ENCODE measurements around the gene SHISA3.
"Not testable (repeated sequence)": the region's sequence is repeated elsewhere in the genome, so short reads cannot be mapped to it uniquely, and the experiment has no call there.

Gene SHISA3

DNA sequence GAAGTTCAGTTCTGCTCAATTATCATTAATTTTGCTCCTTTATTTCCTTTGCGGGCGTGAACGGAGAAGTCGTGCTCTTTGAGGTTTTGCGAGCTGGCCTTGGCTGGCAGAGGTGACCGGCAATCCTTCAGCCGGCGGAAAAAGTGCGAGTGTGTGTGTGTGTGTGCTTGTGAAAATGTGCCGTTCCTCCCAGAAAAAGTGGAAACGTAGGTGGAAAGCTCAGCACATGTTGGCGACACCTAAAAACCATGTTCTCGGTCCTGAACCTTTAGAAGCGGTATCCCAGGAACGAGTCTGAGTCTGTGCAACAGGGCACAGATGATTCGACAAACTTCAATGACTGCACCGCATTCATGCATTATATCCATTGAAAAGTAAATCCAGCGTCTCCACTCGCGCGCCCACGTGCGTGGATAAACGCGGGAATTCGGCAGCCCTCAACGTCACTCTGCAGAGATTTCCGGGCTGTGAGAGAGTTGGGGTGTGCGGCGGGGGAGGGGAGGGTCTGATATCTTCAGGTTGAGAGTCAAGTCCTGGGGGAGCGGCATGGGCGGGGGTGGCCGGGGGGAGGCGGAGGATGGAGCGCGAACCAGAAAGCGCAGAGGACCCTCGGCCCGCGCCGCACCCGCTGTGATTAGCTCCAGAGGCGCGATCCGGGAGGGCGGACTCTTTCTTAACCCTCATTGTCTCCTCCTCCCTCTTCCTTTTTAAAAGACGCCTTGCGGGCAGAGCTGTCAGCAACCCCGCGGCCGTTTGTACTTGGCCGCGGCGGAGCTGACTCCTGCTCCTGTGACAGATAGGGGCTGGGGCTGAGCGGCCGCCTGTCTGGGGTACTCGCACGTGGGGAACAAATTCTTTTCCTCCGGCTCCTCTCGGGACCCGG, at the start of gene SHISA3:
SHISA3 (plus strand) TSS at position 737 of the 883 bp plus-strand sequence. CDS start 569 bp downstream, outside the sequence.
- no peak for DNase-seq

GRCh38 chr4:42348247-42348646, 49.0 kb upstream of the SHISA3 start:
- DNase-seq, result no peak

DNA sequence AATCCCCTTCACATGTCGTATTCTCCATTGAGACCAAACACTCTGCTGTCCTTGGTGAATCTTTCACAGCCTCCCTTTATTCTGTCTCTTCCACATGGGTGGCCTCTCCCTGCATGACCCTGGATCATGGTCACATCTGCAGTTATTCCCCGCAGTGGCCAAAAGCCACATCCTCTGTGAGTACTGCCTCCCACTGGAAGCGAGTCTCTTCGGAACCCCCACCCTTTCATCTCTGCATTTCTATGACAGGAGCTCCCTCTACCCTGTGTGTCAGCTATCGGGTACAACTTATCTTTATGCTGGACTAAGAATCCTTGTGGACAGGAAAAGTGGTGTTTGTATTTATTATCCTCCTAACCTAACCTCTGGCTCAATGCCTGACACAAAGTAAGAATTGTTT, 48.6 kb upstream of the SHISA3 start:
- no peak for DNase-seq

DNA sequence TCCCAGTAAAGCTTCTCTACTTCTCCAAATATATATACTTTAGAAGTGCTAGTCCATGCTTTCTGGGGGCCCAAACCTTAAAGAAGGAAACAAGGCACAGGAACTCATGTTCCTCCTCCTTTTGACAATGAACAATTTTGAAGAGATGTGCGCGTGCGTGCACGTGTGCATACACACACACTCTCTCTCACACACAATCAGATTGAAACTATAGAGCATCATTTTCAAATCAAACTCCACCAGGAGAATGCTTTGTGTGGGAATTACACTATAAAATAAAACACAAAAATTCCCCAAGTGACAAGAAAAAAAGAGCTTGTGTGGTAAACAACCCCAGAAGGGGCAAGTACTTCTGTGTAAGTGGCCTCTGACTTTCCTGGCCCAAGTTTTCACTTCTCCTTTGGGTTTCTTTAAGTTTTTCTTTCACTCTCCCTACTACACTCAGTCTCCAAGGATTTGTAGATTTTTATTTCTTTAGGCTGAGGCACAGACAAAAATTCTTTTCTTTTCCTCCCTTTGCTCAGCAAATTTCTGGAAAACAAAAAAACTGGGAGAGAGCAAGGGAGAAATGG, 46.6 kb upstream of the SHISA3 start:
- DNase-seq, result no peak

GRCh38 chr4:42352049-42352448, 45.2 kb upstream of the SHISA3 start:
- DNase-seq, result no peak

DNA sequence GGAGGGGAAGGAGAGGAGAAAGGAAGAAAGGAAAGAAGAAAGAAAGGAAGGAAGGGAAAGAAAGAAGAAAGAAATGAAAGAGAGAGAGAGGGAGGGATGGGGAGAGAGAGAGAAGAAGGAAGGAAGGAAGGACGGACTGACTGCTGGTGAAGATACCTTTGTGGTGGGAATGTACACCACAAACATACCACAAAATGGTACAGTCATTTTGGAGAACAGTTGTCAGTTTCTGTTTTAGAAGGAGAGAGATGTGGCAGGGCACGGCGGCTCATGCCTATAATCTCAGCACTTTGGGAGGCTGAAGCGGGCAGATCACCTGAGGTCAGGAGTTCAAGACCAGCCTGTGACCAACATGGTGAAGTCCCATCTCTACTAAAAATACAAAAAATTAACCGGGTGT, 40.0 kb upstream of the SHISA3 start:
- no peak for DNase-seq

DNA sequence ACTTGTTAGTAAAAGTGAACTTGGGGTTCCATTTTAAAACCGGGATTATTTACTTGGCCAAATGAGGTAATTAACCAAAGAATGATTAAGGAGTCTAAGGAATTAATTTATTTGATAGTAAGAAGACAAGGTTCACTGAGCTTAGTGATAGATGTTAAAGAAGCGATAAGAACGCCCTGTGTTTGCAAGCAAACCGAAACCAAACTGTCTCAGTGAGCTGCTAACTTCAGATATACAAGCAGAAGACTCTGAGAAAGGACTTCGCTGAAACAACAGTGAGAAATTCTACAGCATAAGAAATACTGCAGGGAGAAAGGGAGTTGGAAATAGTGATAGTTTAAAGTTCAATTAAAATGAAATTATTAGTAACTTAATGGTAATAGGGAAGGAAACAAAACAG, 37.6 kb upstream of the SHISA3 start:
- DNase-seq, result no peak

DNA sequence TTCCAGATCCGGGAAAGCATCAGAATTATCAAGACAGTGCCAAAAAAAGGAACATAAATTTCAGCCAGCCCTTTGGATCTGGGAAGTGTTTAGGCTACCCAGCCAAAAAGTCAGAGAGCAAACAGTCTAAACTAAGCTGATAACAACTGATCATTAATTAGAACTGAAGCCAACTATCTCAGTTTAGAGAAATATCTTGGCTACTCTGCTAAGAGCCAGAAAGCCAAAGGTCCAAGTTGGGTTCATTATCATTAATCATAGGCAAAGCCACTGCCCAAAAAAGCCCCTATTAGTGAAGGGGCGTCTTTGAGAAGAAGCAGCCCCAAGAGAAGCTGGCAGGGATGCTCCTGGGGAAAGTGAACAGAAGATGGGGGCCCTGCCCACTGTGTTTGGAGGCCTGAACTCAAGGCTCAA, 37.0 kb upstream of the SHISA3 start:
- no peak for DNase-seq

- DNase-seq, result no peak
Measured at GRCh38 chr4:42361456-42361855, 35.8 kb upstream of the SHISA3 start.

DNA sequence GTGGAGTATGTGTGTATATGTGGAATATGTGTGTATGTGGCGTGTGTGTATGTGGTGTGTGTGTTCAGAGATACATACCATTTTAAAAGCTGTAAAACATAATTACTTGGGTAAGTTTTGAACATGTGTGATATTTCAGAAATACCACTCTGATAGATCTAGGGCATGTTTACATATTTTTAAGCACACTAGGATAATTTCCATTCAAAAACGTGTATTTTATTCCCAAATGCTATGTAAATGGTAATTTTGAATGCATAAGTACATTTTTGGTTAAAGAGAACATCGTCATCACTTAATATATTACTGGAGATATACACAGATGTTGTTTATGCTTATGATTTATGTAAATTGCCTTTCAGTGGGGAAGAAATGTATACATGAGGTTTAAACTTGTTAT, 34.7 kb upstream of the SHISA3 start:
- DNase-seq, result no peak

DNA sequence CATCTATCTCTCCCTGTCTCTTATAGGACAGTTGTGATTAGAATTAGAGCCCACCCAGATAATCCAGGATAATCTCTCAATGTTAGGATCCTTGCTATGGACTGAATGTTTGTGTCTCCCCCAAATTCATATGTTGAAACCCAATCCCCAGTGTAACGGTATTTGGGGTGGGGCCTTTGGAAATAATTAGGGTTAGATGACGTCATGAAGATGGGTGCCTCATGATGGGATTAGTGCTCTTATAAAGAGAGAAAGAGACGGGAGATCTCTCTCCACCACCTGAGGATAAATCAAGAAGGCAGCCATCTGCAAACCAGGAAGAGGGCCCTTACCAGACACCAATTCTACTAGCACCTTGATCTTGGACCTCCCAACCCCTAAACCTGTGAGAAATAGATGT, 33.7 kb upstream of the SHISA3 start:
- DNase-seq, result no peak

DNA sequence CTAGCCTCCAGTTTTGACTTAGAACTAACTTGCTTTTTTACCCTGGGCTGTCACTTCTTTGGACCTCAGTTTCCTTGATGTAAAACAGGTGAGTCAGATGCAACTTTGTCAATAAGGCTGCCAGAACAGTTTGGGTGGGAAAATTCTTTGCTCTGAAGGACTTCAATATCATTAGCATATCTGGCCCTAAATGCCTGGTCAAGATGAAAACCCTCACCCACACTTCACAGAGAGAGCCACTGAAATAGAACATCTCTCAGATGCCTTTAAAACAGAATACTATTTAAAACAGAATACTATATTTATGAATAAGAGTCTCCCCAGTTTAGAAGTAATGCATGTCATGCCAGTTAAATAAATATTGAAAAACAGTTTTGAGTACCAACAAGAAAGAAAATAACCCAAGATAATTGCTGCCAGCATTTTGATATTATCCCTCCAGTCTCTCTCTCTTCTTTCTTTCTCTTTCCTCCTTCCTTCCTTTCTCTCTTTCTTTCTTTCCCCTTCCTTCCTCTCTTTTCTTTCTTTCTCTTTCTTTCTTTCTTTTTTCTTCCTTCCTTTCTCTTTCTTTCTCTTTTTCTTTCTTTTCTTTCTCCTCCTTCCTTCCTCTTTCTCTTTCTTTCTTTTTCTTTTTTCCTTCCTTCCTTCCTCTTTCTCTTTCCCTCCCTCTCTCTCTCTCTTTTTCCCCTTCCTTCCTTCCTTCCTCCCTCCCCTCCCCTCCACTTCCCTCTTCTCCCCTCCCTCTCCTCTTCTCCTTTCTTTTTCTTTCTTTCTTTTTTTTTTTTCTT, 32.8 kb upstream of the SHISA3 start:
- no peak for DNase-seq

- DNase-seq, result no peak
Measured at GRCh38 chr4:42366959-42367358, 30.3 kb upstream of the SHISA3 start.

DNA sequence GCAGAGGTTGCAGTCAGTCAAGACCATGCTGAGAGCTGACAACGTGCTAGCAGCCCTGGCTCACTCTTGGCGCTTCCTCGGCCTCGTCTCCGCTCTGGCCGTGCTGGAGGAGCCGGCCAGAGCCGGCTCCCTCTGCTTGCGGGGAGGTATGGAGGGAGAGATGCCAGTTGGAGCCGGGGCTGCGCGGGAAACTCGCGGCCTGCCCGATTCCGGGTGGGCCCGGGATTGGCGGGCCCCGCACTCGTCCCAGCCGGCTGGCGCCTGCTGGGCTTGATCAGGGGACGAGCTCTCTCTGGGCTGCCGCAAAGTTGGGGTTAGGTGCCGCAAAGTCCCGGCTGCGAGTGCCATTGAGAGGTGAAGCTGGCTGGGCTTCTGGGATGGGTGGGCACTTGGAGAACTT, 27.8 kb upstream of the SHISA3 start:
- DNase-seq, result no peak

GRCh38 chr4:42371305-42372252, 25.7 kb upstream of the SHISA3 start:
- DNase-seq, result peak; percentile 25

DNA sequence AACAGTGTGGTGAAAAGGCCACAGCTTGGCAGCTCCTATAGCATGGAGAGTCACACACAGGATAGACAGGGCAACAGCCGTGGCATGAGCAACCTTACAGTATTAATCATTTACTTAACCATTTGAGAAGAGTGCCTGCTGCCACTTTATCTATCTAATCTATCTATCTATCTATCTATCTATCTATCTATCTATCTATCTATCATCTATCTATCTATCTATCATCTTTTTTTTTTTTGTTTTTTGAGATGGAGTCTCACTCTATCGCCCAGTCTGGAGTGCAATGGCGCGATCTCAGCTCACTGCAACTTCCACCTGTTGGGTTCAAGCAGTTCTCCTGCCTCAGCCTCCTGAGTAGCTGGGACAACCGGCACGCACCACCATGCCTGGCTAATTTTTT, 25.0 kb upstream of the SHISA3 start:
- not testable (repeated sequence) for DNase-seq

GRCh38 chr4:42377497-42377896, 19.8 kb upstream of the SHISA3 start:
- no peak for DNase-seq

GRCh38 chr4:42381666-42382065, 15.6 kb upstream of the SHISA3 start:
- DNase-seq, result no peak

- no peak for DNase-seq
Measured at GRCh38 chr4:42385516-42385915, 11.8 kb upstream of the SHISA3 start.

GRCh38 chr4:42390622-42391354, 6.5 kb upstream of the SHISA3 start:
- DNase-seq, result no peak

DNA sequence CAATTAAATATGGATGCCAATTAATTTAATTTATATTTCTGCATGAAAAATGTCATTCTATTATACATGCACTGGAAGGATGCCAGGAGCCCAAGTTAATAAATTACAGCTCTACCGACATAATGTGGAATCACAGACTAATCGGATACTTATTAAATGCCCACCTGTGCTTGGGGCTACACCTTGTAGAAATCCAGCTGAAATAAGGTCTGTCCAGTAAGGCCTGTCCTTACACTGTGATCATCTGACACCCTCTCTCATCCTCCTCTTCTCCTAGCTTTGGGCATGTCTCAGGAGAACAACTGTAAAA, 6.0 kb upstream of the SHISA3 start:
- DNase-seq, result no peak

GRCh38 chr4:42391981-42392380, 5.3 kb upstream of the SHISA3 start:
- DNase-seq, result no peak
